ENCODE measurements around the gene ZNHIT2.
A peak's percentile ranks its signal among the peaks of the same experiment; 100 is the strongest.
"Not testable (repeated sequence)": the region's sequence is repeated elsewhere in the genome, so short reads cannot be mapped to it uniquely, and the experiment has no call there.

ZNHIT2 gene

GRCh38 chr11:65117206-65118096, at the start of gene ZNHIT2:
Gene ZNHIT2 (minus strand): TSS chr11:65117701. CDS start chr11:65117653, 48 bp downstream.
- peak; percentile 93 for DNase-seq (ENCODE audit: low read depth, low spot score)
- peak within 1 kb of the TSS; percentile 93 for H3K27ac ChIP-seq

DNA sequence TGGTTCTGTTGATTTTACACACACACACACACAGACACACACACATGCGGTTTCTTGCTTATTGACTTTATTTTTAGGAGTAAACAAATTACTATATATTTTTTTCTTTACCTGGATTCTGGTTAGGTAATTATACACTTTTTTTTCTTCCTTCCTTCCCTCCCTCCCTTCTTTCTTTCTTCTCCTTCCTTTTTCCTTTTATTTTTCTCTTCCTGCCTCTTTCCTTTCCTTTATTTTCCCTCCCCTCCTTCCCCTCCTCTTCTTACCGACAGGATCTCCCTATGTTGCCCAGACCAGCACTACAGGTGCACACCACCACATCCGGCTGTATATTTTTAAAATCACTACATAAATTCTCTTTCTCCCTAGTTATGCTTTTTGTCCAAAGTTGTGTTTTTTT, 49.4 kb upstream of the ZNHIT2 start:
- H3K27ac ChIP-seq: no peak overlapping the region
- no peak for DNase-seq (ENCODE audit: low read depth, low spot score)

DNA sequence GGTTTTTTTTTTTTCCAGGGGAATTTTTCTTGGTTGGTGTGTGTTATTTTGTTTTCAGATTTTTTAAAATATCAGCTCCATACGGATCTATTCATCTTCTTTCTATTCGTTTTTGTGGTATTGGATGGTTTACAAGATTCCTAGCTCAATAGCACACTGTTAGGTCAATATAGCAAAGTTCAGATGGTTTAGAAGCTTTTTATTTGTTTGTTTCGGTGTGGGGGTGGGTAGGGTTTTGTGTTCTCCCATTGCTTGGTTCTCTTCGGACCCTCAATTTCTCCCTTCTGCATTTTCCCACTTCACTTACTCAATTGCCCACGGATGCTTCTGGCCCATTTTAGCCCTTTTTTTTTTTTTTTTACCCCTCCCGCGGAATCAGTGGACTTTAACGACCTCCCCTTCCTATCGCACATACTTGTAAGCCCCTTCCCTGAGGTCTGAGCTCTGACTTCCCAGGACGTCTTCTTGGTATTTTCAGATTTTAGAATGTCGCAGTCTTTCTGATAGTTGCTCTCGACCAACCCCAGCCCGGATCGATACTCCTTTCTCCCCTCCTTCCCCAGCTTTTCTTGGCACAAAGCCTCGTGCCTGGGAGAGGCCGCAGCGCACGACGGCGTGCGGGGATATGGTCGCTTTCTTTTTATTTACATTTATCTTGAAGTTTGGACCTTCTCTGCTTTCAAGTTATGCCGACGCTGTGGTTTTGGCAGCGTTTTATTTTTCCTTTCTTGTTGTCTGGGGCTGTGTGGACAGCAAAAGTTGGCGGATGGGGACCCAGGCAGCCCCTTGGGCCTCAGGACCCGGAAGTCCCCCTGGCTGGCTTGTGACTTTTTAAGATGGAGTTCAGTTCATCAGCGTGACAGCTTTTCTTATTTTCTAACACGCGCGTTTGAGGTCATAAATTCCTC, 48.2 kb upstream of the ZNHIT2 start:
- no peak for DNase-seq (ENCODE audit: low read depth, low spot score)
- H3K27ac ChIP-seq: no peak overlapping the region

GRCh38 chr11:65163684-65164083, 46.2 kb upstream of the ZNHIT2 start:
- no peak overlapping the region for H3K27ac ChIP-seq
- DNase-seq (ENCODE audit: low read depth, low spot score): no peak

DNA sequence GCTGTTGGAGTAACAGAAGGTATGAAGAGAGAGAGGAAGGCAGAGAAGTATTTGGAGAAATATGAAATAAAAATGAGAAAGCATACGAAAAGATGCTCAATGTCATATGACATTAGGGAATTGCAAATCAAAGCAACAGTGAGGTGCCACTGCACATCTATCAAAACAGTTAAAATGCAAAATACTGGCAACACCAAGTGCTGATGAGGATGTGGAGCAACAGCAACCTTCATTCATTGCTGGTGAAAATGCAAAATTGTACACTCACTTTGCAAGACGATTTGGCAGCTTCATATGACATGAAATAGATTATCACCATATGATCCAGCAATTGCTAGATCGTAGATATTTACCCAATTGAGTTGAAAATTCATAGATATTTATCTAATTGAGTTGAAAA, 43.1 kb upstream of the ZNHIT2 start:
- no peak overlapping the region for H3K27ac ChIP-seq
- DNase-seq (ENCODE audit: low read depth, low spot score): no peak

GRCh38 chr11:65159012-65159411, 41.5 kb upstream of the ZNHIT2 start:
- H3K27ac ChIP-seq: no peak overlapping the region
- DNase-seq (ENCODE audit: low read depth, low spot score): no peak

DNA sequence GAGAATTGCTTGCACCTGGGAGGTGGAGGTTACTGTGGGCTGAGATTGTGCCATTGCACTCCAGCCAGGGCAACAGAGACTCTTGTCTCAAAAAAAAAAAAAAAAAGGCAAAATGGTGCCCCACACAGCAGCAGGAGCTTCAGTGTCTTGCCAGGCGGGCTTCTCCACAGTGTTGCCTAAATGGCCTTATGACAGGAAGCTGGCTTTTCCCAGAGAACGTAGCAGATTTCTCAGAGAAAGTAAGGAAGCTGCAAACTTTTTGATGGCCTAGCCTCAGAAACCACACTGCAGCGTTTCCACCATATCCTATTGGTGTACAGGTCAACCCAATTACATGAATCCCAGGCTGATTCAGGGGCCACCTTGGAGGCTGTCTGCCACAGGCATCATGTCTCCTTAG, 39.8 kb upstream of the ZNHIT2 start:
- no peak for DNase-seq (ENCODE audit: low read depth, low spot score)
- H3K27ac ChIP-seq: no peak overlapping the region

DNA sequence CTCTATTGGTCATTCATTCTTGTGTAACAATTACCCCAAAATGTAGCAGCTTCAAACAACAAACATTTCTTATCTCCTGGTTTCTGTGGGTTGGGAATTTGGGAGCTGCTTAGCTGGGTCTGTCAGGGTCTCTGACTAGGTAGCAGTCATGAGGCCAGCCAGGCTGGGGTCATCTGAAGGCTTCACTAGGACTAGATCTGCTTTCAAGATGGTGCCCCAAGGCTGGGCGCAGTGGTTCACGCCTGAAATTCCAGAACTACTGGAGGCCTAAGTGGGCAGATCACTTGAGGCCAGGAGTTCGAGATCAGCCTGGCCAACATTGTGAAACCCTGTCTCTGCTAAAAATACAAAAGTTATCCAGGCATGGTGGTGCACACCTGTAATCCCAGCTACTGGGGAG, 39.4 kb upstream of the ZNHIT2 start:
- DNase-seq (ENCODE audit: low read depth, low spot score): no peak
- no peak overlapping the region for H3K27ac ChIP-seq

- H3K27ac ChIP-seq: no peak overlapping the region
These were observed 38.8 kb upstream of the ZNHIT2 start for GRCh38 chr11:65156256-65156655.

DNA sequence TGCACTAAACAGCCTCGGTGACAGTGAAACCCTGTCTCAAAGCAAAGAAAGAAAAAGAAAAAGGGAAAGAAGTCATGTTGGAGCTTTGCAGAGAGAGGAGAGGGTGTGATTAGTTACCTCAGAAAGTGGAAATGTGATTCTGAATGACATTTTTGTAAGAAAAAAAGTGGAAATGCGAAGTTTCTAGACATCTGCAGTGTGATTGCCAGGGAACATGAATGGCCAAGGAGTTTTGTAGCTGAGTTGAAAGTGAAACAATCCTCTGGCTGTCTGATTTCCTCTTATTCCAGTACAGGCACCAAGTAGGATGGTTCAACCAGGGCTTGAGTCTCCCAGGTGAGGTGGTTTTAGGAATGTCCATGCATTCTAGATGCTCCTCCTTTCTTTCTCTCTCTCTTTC, 34.6 kb upstream of the ZNHIT2 start:
- H3K27ac ChIP-seq: peak overlapping the region; percentile 80
- no peak for DNase-seq (ENCODE audit: low read depth, low spot score)

More at GRCh38 chr11:65156256-65156655, 38.8 kb upstream of the ZNHIT2 start:
- no peak for DNase-seq (ENCODE audit: low read depth, low spot score)

- no peak for DNase-seq (ENCODE audit: low read depth, low spot score)
- H3K27ac ChIP-seq: peak overlapping the region; percentile 80
These were observed 33.9 kb upstream of the ZNHIT2 start for GRCh38 chr11:65151331-65151899.

- peak overlapping the region; percentile 80 for H3K27ac ChIP-seq
- DNase-seq (ENCODE audit: low read depth, low spot score): peak; percentile 70
These were observed 33.2 kb upstream of the ZNHIT2 start for GRCh38 chr11:65150509-65151299.

GRCh38 chr11:65150131-65150508, 32.6 kb upstream of the ZNHIT2 start:
- H3K27ac ChIP-seq: peak overlapping the region; percentile 80
- not testable (repeated sequence) for DNase-seq (ENCODE audit: low read depth, low spot score)

DNA sequence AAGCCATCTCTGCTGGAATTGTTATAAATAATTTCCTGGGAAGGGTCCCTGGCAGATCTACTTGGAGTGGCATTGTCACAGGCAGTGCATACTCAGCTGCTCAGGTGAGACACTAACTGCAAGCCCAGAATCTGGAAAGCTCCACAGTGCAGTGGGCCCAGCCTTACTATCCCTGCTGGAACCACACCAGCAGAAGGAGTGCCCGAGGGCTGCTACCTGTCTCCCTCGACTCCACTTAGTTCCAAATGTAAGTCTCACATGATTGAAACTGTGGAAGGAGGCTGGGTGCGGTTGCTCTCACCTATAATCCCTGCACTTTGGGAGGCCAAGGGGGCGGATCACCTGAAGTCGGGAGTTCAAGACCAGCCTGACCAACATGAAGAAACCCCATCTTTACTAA, 31.2 kb upstream of the ZNHIT2 start:
- no peak for DNase-seq (ENCODE audit: low read depth, low spot score)
- H3K27ac ChIP-seq: no peak overlapping the region

DNA sequence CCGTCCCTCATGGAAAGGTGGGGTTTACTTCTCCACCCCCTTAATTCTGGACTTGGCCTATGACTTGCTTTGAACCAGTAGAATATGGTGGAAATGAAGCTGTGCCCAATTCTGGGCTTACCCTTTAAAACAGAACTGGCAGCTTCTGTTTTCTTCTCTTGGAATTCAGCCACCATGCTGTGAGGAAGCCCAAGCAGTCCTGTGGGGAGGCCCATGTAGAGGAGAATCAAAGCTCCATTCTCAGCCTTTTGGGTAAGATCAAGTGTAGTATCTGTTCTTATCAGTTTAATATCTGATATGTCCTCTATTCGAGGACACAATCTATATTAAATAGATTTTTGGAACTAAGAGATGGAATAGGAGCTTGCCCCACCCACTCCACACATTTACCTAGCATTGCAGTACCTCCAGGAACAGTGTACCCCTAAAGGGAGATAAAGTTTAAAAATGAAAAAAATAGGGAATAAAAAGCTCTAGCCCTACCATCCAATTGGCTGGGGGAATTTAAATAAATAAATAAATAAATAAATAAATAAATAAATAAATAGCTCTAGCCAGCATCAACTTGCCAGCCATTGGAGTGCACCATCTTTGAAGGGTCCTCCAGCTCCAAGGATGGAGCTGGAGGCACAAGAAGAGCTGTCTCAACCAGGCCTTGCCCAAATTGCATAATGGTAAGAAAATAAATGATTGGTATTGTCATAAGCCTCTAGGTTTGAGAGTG, 30.0 kb upstream of the ZNHIT2 start:
- H3K27ac ChIP-seq: no peak overlapping the region
- no peak for DNase-seq (ENCODE audit: low read depth, low spot score)

DNA sequence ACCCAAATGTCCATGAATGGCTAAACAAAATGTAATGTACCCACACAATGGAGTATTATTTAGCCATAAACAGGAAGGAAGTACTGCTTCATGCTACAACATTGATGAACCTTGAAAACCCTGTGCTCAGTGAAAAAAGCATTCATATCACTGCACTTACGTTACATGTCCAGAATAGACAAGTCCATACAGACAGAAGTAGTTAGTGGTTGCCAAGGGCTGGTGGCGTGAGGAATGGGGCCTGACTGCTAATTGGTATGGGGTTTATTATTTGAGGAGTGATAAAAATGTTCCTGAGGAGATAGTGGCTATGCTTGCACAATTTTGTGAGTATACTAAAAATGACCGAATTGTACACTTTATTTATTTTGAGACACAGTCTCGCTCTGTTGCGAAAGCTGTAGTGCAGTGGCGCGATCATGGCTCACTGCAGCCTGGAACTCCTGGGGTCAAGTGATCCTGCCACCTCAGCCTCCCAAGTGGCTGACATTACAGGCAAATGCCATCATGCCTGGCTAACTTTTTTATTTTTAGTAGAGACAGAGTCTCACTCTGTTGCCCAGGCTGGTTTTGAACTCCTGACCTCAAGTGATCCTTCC, 24.5 kb upstream of the ZNHIT2 start:
- DNase-seq (ENCODE audit: low read depth, low spot score): no peak
- no peak overlapping the region for H3K27ac ChIP-seq

DNA sequence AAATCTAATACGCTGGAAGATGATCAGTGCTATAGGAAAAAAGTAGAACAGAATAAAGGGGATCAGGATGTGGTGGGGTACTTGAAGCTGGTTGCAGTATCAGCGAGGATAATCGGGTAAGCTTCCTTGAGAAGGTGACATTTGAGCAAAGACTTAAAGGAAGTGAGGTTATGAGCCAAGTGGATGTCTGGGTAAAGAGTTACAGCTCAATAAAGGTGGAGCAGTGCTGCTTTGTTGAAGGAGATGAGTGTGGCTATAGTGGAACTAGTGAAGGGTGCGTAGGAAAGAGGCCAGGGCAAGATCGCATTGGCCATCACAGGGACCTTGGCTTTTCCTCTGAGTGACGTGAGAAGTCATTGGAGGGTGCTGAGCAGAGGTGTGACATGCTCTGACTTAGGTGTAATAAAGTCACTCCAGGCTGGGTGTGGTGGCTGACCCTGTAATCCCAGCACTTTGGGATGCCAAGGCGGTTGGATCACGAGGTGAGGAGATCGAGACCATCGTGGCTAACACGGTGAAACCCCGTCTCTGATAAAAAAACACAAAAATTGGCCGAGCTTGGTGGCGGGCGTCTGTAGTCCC, 19.1 kb upstream of the ZNHIT2 start:
- H3K27ac ChIP-seq: no peak overlapping the region
- no peak for DNase-seq (ENCODE audit: low read depth, low spot score)

DNA sequence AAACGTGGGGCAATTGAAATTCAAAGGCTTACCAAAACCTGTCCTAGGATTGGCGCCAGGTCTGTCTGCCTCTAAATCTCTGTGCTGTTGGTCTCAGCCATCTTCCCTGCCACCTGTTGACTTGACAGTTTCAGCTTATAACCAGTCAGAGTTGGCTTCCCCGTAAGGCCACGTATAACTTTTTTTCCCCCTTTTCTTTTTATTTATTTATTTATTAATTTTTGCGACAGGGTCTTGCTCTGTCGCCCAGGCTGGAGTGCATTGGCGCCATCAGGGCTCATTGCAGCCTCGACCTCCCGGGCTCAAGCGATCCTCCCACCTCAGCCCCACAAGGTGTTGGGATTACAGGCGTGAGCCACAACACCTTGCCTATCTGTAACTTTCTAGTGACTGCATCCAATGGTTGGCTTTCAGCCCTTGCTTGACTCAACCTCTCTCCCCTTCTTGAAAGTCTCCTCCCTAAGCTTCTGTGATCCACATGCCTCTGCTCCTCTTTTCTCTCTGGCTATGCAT, 18.2 kb upstream of the ZNHIT2 start:
- peak overlapping the region; percentile 97 for H3K27ac ChIP-seq
- no peak for DNase-seq (ENCODE audit: low read depth, low spot score)
